HG02943 (cell line): ENCODE results near the gene DNAAF2.
"Not testable (repeated sequence)": the region's sequence is repeated elsewhere in the genome, so short reads cannot be mapped to it uniquely, and the experiment has no call there.

ENCODE experiments used
- ATAC-seq: cut with Tn5 transposase; IDR thresholded peaks from one replicate; pipeline ENCODE4 v1.9.1; 2021; ENCODE audit warnings: mild to moderate bottlenecking, low read depth, moderate library complexity; ENCODE audit not compliant: unreplicated experiment

DNAAF2 gene

GRCh38 chr14:49584981-49585640, 49.9 kb downstream of the DNAAF2 start:
- ATAC-seq, result not testable (repeated sequence)

DNA sequence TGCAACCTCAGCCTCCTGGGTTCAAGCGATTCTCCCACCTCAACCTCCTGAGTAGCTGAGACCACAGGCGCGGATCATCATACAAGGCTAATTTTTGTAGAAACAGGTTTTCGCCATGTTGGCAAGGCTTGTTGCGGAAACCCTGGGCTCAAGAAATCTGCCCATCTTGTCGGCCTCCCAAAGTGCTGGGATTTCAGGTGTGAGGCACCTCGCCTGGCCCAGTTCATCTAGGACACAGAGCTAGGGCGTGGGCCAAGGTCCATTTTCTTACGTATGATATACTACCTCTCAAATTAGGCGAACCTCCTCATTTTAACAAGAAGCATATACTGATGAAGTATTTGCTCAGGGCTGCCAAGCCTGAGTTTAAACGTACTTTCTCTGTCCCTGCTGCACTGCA, 51.0 kb downstream of the DNAAF2 start:
- no peak for ATAC-seq

GRCh38 chr14:49583629-49584028, 51.4 kb downstream of the DNAAF2 start:
- no peak for ATAC-seq

DNA sequence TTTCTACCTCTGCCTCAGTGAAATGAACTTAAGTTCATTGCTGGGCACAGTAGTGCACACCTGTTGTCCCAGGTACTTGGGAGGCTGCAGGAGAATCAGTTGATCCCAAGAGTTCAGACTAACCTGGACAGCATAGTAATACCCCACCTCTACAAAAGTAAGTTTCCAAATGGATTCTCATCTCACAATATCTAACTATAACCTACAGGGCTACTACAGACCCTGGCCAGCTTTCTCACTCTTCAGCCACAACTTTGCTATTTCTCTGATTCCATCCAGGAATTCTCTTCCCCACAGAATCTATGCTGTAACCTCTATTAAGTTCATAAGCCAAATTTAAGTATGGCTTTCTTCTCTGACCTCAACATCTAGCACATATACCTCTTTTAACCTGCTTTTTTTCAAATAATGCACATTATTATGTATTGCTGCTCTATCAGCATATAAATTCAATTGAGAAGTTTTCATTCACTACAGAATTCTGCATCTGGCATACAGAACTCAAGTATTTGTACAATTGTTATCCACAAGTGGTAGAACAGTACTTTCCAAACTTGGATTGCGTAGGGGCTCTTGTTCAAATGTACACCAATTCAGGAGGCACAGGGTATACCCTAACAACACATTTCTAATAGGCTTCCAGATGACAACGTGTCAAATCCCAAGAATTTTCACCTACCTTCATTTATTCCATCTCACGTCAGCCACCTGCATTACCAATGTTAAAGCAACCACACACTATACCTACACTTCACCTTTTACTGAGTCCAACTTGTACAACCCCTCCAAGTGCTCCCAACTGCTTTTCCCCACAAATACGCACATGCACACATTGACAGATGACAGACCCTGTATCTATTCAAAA, 52.7 kb downstream of the DNAAF2 start:
- ATAC-seq, result no peak

DNA sequence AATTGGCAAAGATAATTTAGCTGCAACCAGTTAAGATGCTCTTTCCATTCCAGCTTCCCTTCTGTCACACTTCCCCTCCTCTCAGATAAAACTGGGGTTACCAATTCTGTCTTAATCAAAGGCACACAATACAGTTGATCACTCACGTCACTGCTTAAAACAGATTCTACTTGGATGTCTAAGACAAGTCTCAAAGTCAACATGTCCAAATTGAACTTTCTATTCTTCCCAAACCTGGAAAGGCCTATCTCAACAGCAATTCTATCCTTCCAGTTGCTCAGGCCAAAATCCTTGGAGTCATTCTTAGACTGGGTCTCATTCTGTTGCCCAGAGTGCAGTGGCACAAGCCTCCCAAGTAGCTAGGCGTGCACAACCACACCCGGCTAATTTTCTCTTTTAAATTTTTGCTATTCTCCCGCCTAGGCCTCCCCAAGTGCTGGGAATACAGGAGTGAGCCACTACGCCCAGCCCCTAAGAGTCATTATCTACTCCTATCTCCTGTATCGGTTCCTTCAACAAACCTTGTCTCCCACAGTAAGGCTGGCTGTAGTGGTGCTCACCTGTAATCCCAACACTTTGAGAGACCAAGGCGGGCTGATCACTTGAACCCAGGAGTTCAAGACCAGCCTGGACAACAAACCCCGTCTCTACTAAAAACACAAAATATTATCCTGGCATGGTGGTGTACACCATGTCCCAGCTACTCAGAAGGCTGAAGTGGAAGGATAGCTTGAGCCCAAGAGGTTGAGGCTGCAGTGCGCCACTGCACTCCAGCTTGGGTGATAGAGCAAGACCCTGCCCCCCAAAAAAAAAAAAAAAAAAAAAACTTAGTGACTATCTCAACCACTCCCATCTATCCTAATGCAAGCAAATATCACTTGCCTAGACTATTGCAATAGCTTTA, 53.6 kb downstream of the DNAAF2 start:
- ATAC-seq, result no peak

- no peak for ATAC-seq
Observed at GRCh38 chr14:49579841-49580240, 55.2 kb downstream of the DNAAF2 start.

- ATAC-seq, result no peak
Observed at GRCh38 chr14:49578141-49578540, 56.9 kb downstream of the DNAAF2 start.
